Measurements from ENCODE around the gene KLHL17. TPM values are rescaled to one million over a fixed set of nuclear protein-coding genes. Genes with fewer than 3 reads are reported as not detected.
A peak's percentile ranks its signal among the peaks of the same experiment; 100 is the strongest.

The KLHL17 gene
- total and polyA plus RNA-seq, 10 donors = 12.0 to 31.6 (median 18.8) TPM

DNA sequence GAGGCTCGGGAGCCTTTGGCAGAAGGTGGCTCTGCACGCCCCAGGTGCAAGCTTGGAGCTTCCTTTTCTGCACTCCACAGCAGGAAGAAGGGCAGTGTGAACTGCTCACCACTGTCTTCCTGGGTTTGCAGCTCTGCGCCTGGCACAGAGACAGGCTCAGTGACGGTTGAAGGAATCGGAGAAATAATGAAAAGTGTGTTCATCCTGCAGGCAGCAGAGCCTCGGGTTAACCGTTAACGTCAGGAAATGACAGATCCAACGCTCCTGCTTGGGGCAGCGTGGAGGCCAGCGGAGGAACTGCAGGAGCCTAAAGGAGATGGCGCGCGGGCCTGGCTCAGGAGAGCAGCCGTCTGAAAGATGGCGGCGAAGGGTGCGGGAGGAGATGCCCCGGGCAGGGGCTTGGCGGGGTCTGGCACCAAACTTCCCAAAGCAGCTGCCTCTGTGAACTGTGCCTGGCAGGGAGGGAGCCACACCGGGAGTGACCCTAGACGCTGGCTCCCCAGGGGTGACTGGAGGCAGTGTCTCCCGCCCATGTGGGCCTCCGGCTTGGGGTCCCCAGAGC is 47.6 kb upstream of the KLHL17 start:
- TF ChIP-seq CTCF (IDR thresholded peaks at IDR 0.05 in 8 of 11, conservative IDR thresholded peaks at IDR 0.05 in 3 of 11) (peak in 2 of 11 experiments; percentile 11 to 17), POLR2AphosphoS5 (IDR thresholded peaks at IDR 0.05) (no peak)
- WGBS, 5 donors = 32 to 46% (median 36%) methylated on average over 19 to 24 of the region's 24 CpGs
- Histone ChIP-seq H3K9me3 (no peaks in the 10 kb centered on the region), H3K27me3 (replicated peaks in 1 of 7) (peaks cover 0 to 85% (median 18%) of the 10 kb centered on the region in 7 donors), H3K4me1 (peaks cover 0 to 48% (median 19%) of the 10 kb centered on the region in 6 donors), H3K4me3 (no peak overlapping the region), H3K36me3 (no peaks in the 10 kb centered on the region), H3K27ac (no peak overlapping the region)
- DNase-seq = peak; percentile 67
- intact Hi-C loops (cut with DNase I; ENCODE audit: low total_unique reads) = no loop called here

GRCh38 chr1:913491-914130 is 46.8 kb upstream of the KLHL17 start:
- intact Hi-C loops (cut with DNase I; ENCODE audit: low total_unique reads) = no loop called here
- H3K4me1 ChIP-seq = peaks cover 0 to 46% (median 19%) of the 10 kb centered on the region in 6 donors
- no peak for TF ChIP-seq POLR2AphosphoS5 (IDR thresholded peaks at IDR 0.05)
- no peak for TF ChIP-seq POLR2A (IDR thresholded peaks at IDR 0.05)
- TF ChIP-seq CTCF (IDR thresholded peaks at IDR 0.05 in 8 of 11, conservative IDR thresholded peaks at IDR 0.05 in 3 of 11) = no peak
- peak; percentile 40 for DNase-seq
- H3K9me3 ChIP-seq = no peaks in the 10 kb centered on the region
- H3K27me3 ChIP-seq (replicated peaks in 1 of 7) = peaks cover 0 to 88% (median 21%) of the 10 kb centered on the region in 7 donors
- H3K4me3 ChIP-seq = no peak overlapping the region
- H3K36me3 ChIP-seq = no peaks in the 10 kb centered on the region
- 78 to 86% (median 82%) methylated on average over 13 to 16 of the region's 16 CpGs for WGBS, 5 donors
- no peak overlapping the region for H3K27ac ChIP-seq

- peaks cover 0 to 46% (median 19%) of the 10 kb centered on the region in 6 donors for H3K4me1 ChIP-seq
Observed at GRCh38 chr1:914131-914890, 46.1 kb upstream of the KLHL17 start.

More at GRCh38 chr1:914131-914890, 46.1 kb upstream of the KLHL17 start:
- H3K36me3 ChIP-seq = no peaks in the 10 kb centered on the region
- intact Hi-C loops (cut with DNase I; ENCODE audit: low total_unique reads) = no loop called here
- H3K9me3 ChIP-seq = no peaks in the 10 kb centered on the region
- H3K27ac ChIP-seq = no peak overlapping the region
- 83 to 88% (median 86%) methylated on average over 17 to 21 of the region's 21 CpGs for WGBS, 5 donors
- TF ChIP-seq CTCF (IDR thresholded peaks at IDR 0.05 in 8 of 11, conservative IDR thresholded peaks at IDR 0.05 in 3 of 11) = no peak
- TF ChIP-seq POLR2A (IDR thresholded peaks at IDR 0.05) = no peak
- TF ChIP-seq POLR2AphosphoS5 (IDR thresholded peaks at IDR 0.05) = no peak
- H3K27me3 ChIP-seq (replicated peaks in 1 of 7) = peaks cover 0 to 95% (median 28%) of the 10 kb centered on the region in 7 donors
- peak; percentile 63 for DNase-seq
- H3K4me3 ChIP-seq = no peak overlapping the region

Measured in spleen (tissue), 11 donors.